ENCODE data around the gene GRK6. TPM values are rescaled to one million over a fixed set of nuclear protein-coding genes. Genes with fewer than 3 reads are reported as not detected.

The GRK6 gene
- total RNA-seq, 4 donors from 2014 or later, result 29.1 to 44.7 (median 36.3) TPM

DNA sequence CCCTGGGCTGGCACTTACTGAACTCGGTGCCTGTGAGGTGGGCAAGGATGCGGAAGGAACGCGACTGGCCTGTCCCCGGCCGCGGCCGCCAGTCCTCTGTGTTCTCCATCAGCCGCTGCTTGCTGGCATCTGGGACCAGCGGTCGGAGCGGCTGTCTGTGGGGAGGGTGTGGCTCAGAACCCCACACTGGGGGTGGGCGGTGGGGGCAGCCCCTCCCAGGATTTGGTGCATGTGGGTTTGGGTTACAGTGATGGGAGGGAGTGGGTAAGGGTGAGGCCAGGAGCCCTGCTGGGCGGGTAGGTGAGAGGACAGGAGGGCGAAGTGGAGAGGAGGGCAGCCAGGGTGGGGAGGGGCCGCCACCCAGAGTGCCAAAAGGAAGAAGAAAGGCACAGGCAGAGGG lies 64.5 kb downstream of the GRK6 start:
- intact Hi-C loops (cut with DNase I), result no loop called here
- Histone ChIP-seq H3K36me3 (peaks cover 42 to 86% (median 72%) of the 10 kb centered on the region in 4 donors), H3K9me3 (no peaks in the 10 kb centered on the region), H3K27ac (replicated peaks in 1 of 4) (peak overlapping the region; percentile 96 to 99 (median 98)), H3K27me3 (no peaks in the 10 kb centered on the region), H3K4me1 (peaks cover 49 to 99% (median 93%) of the 10 kb centered on the region in 4 donors), H3K4me3 (no peak overlapping the region)
- TF ChIP-seq POLR2AphosphoS5 (IDR thresholded peaks at IDR 0.05) (no peak), EP300 (IDR thresholded peaks at IDR 0.05) (no peak), POLR2A (IDR thresholded peaks at IDR 0.05; ENCODE audit: low read depth) (no peak)
- TF ChIP-seq, protein P1, sequence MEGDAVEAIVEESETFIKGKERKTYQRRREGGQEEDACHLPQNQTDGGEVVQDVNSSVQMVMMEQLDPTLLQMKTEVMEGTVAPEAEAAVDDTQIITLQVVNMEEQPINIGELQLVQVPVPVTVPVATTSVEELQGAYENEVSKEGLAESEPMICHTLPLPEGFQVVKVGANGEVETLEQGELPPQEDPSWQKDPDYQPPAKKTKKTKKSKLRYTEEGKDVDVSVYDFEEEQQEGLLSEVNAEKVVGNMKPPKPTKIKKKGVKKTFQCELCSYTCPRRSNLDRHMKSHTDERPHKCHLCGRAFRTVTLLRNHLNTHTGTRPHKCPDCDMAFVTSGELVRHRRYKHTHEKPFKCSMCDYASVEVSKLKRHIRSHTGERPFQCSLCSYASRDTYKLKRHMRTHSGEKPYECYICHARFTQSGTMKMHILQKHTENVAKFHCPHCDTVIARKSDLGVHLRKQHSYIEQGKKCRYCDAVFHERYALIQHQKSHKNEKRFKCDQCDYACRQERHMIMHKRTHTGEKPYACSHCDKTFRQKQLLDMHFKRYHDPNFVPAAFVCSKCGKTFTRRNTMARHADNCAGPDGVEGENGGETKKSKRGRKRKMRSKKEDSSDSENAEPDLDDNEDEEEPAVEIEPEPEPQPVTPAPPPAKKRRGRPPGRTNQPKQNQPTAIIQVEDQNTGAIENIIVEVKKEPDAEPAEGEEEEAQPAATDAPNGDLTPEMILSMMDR (IDR thresholded peaks at IDR 0.05), result no peak
- no peak for DNase-seq (ENCODE audit: extremely low spot score)
- 81% methylated on average over 13 of the region's 16 CpGs for whole genome bisulfite sequencing

DNA sequence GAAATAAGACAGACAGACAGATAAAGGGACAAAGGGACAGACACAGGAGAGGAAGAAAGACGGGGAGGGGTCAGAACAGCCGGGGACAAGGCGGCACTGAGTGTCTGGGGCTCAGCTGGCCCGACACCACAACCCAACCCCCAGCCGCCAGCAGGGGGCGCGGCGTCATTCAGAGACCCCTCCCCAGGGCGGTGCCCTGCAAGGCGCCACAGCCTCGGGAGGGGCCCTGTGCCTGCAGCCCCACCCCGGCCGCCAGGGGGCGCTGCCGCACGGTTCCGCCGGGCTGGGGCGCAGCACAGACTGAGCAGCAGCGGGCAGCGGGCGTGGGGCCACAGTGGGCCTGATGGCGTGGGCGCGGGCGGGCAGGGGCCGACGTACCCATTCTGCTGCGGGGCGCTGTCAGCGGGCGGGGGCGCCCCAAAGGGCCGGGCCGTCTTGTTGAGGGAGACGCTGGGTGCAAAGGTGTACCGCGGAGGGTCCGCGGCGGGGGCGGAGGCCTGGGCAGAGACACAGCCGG lies 65.0 kb downstream of the GRK6 start:
- no peak for DNase-seq (ENCODE audit: extremely low spot score)

DNA sequence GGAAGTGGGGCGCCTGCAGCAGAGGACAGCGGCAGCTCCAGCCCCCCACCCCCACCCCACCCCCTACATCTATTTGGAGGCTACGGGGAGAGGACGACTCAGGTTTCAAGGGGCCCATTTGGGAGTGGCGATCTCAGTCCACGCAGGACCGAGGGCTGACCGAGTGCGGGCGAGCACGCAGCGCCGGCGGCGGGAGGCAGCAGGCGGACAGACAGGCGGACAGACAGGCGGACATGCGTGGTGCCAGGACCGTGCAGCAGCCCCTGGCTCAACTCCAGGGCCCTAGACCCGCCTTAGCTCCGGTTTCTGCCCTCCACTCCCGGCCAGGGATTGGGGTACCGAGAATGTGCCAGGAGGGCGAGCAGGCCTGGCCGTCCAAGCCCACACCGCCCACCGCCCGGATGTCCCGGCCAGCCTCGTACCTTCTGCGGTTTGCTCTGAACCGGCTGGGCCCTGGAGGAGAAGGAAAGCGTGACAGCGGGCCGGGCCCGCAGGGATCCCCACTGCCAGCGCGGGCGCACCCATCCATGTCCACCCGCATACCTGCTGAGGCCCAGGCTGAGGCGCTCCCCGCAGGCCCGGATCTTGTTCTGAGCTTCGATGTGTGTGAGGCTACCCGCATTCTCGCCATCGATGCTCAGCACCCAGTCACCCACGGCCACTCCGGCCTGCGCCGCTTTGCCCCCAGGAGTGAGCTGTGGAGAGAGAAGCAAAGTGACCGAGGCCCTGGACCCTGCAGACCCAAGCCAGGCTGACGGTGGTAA lies 65.7 kb downstream of the GRK6 start:
- no peaks in the 10 kb centered on the region for H3K9me3 ChIP-seq
- H3K4me1 ChIP-seq, result peaks cover 54 to 96% (median 93%) of the 10 kb centered on the region in 4 donors
- H3K4me3 ChIP-seq, result peak overlapping the region; percentile 27 to 83 (median 58)
- peaks cover 36 to 75% (median 63%) of the 10 kb centered on the region in 4 donors for H3K36me3 ChIP-seq
- WGBS, result 60% methylated on average over 12 of the region's 54 CpGs
- peak overlapping the region; percentile 96 to 99 (median 98) for H3K27ac ChIP-seq (replicated peaks in 1 of 4)
- TF ChIP-seq POLR2A (IDR thresholded peaks at IDR 0.05; ENCODE audit: low read depth) (no peak), POLR2AphosphoS5 (IDR thresholded peaks at IDR 0.05) (no peak), EP300 (IDR thresholded peaks at IDR 0.05) (no peak)
- TF ChIP-seq, protein P1 (IDR thresholded peaks at IDR 0.05), result no peak
- no peak for DNase-seq (ENCODE audit: extremely low spot score)
- intact Hi-C loops (cut with DNase I), result no loop called here
- H3K27me3 ChIP-seq, result no peaks in the 10 kb centered on the region

More for the DNA sequence above, 65.0 kb downstream of the GRK6 start:
- Histone ChIP-seq H3K9me3 (no peaks in the 10 kb centered on the region), H3K4me1 (peaks cover 54 to 99% (median 93%) of the 10 kb centered on the region in 4 donors), H3K36me3 (peaks cover 38 to 82% (median 67%) of the 10 kb centered on the region in 4 donors), H3K4me3 (peak overlapping the region; percentile 27 to 83 (median 58)), H3K27me3 (no peaks in the 10 kb centered on the region), H3K27ac (replicated peaks in 1 of 4) (peak overlapping the region; percentile 96 to 99 (median 98))
- intact Hi-C loops (cut with DNase I), result no loop called here
- TF ChIP-seq POLR2A (IDR thresholded peaks at IDR 0.05; ENCODE audit: low read depth), result no peak
- TF ChIP-seq POLR2AphosphoS5 (IDR thresholded peaks at IDR 0.05), result peak in 1 of 2 donors; percentile 32
- TF ChIP-seq, protein P1 (IDR thresholded peaks at IDR 0.05), result peak; percentile 82 to 93 (median 87)
- TF ChIP-seq EP300 (IDR thresholded peaks at IDR 0.05), result no peak
- 43% methylated on average over 16 of the region's 43 CpGs for WGBS

Other genes starting within 250 kb of the GRK6 start
- gene RAB24, start 123.0 kb upstream of the GRK6 start, total RNA-seq, result 10 to 100 TPM; 20.0 to 35.4 (median 31.1) TPM
- gene PRELID1, start 122.9 kb upstream of the GRK6 start, total RNA-seq, result 10 to 100 TPM; 80.6 to 93.6 (median 88.2) TPM
- gene MXD3, start 114.8 kb upstream of the GRK6 start, total RNA-seq, result 10 to 100 TPM in 1 of 4 donors, 1 to 10 TPM in 3; 2.5 to 11.2 (median 7.9) TPM
- 100 to 1,000 TPM in 3 of 4 donors, 10 to 100 TPM in 1; 95.1 to 168 (median 128) TPM for gene LMAN2, start 75.0 kb upstream of the GRK6 start, total RNA-seq
- 10 to 100 TPM in 2 of 4 donors, 1 to 10 TPM in 2; 3.7 to 18.3 (median 11.9) TPM for gene RGS14, start 68.8 kb upstream of the GRK6 start, total RNA-seq
- not detected for gene SLC34A1, start 42.2 kb upstream of the GRK6 start, total RNA-seq
- gene PFN3, start 26.0 kb upstream of the GRK6 start, total RNA-seq, result not detected
- under 1 TPM in 1 of 4 donors, not detected in 3; 0.17 TPM for gene F12, start 17.1 kb upstream of the GRK6 start, total RNA-seq
- 1 to 10 TPM in 2 of 4 donors, under 1 TPM in 2; 0.42 to 2.5 (median 1.6) TPM for gene PRR7, start 20.1 kb downstream of the GRK6 start, total RNA-seq
- 100 to 1,000 TPM in 3 of 4 donors, 10 to 100 TPM in 1; 92.2 to 160 (median 130) TPM for gene DBN1, start 47.0 kb downstream of the GRK6 start, total RNA-seq
- gene PDLIM7, start 70.9 kb downstream of the GRK6 start, total RNA-seq, result 1,000 to 10,000 TPM in 1 of 4 donors, 100 to 1,000 TPM in 3; 316 to 1,085 (median 575) TPM
- 10 to 100 TPM in 1 of 4 donors, 1 to 10 TPM in 3; 6.7 to 15.2 (median 7.5) TPM for gene DOK3, start 83.2 kb downstream of the GRK6 start, total RNA-seq
- gene DDX41, start 90.3 kb downstream of the GRK6 start, total RNA-seq, result 10 to 100 TPM; 58.1 to 92.1 (median 66.0) TPM
- gene FAM193B, start 127.9 kb downstream of the GRK6 start, total RNA-seq, result 10 to 100 TPM; 24.4 to 65.6 (median 50.7) TPM
- 10 to 100 TPM; 47.3 to 75.7 (median 62.3) TPM for gene TMED9, start 165.5 kb downstream of the GRK6 start, total RNA-seq
- 10 to 100 TPM; 14.3 to 17.9 (median 16.9) TPM for gene B4GALT7, start 173.5 kb downstream of the GRK6 start, total RNA-seq